NOMO-1 treated with DMSO at 0.1 percent for 48 hours (cell line): ENCODE data around the gene FHIT.

Experiments used
- DNase-seq: peaks from one replicate; lab custom pipeline; 2025; ENCODE audit not compliant: unreplicated experiment; lab: John Stamatoyannopoulos, UW

FHIT gene

GRCh38 chr3:60030982-60031381, 1220.3 kb downstream of the FHIT start:
- no peak for DNase-seq

- no peak for DNase-seq
These were observed 1223.0 kb downstream of the FHIT start for GRCh38 chr3:60028233-60028632.

GRCh38 chr3:60027335-60027734, 1223.9 kb downstream of the FHIT start:
- DNase-seq = no peak

GRCh38 chr3:60025096-60026050, 1225.9 kb downstream of the FHIT start:
- peak; percentile 59 for DNase-seq

GRCh38 chr3:60024400-60024799, 1226.9 kb downstream of the FHIT start:
- DNase-seq = no peak

GRCh38 chr3:60023189-60023588, 1228.1 kb downstream of the FHIT start:
- no peak for DNase-seq

- no peak for DNase-seq
These were observed 1233.6 kb downstream of the FHIT start for GRCh38 chr3:60017631-60018030.

GRCh38 chr3:60015032-60015705, 1236.1 kb downstream of the FHIT start:
- no peak for DNase-seq

- DNase-seq = no peak
These were observed 1238.0 kb downstream of the FHIT start for GRCh38 chr3:60013241-60013640.

- no peak for DNase-seq
These were observed 1240.0 kb downstream of the FHIT start for GRCh38 chr3:60011218-60011617.

GRCh38 chr3:60010781-60011180, 1240.5 kb downstream of the FHIT start:
- DNase-seq = peak; percentile 83

- no peak for DNase-seq
These were observed 1241.2 kb downstream of the FHIT start for GRCh38 chr3:60009931-60010478.

GRCh38 chr3:60001369-60001768, 1249.9 kb downstream of the FHIT start:
- no peak for DNase-seq

GRCh38 chr3:60000311-60001105, 1250.7 kb downstream of the FHIT start:
- DNase-seq = no peak

GRCh38 chr3:59998058-59998457, 1253.2 kb downstream of the FHIT start:
- DNase-seq = no peak

GRCh38 chr3:59997583-59997982, 1253.7 kb downstream of the FHIT start:
- no peak for DNase-seq

- no peak for DNase-seq
These were observed 1255.2 kb downstream of the FHIT start for GRCh38 chr3:59996056-59996455.

GRCh38 chr3:59995563-59995962, 1255.7 kb downstream of the FHIT start:
- no peak for DNase-seq

GRCh38 chr3:59994732-59995304, 1256.4 kb downstream of the FHIT start:
- DNase-seq = no peak

GRCh38 chr3:59992578-59992977, 1258.7 kb downstream of the FHIT start:
- DNase-seq = no peak

GRCh38 chr3:59990915-59991314, 1260.3 kb downstream of the FHIT start:
- no peak for DNase-seq
